ENCODE results near the gene AZU1. TPM values are rescaled to one million over a fixed set of nuclear protein-coding genes. Genes with fewer than 3 reads are reported as not detected.
"Not testable (repeated sequence)": the region's sequence is repeated elsewhere in the genome, so short reads cannot be mapped to it uniquely, and the experiment has no call there.

Gene AZU1
- total RNA-seq, 1 donor from 2014 or later = not detected

DNA sequence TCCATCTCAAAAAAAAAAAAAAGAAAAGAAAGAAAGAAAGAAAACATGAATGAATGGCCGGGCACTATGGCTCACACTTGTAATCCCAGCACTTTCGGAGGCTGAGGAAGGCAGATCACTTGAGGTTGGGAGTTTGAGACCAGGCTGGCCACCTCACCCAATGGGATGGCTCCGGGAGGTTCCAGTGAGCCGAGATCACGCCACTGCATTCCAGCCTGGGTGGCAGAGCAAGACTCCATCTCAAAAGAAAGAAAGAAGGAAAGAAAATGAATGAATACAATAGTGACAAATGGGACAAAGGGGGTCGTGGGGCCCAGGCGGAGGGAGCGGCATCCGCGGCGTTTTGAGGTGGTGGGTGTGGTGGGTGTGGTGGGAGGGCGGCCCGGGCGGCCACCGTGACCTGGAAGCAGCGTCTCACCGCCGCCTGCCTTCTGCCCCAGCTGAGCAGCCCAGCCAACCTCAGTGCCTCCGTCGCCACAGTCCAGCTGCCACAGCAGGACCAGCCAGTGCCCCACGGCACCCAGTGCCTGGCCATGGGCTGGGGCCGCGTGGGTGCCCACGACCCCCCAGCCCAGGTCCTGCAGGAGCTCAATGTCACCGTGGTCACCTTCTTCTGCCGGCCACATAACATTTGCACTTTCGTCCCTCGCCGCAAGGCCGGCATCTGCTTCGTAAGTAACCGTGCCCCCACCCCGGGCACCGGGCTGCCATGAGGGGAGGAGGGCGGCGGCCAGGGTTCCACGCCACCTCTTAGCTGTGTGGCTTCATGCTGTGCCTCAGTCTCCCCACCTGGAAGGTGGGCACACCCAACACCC is 18.3 kb downstream of the AZU1 start:
- DNase-seq (ENCODE audit: low spot score in 2 of 2) = no peak
- Histone ChIP-seq H3K36me3 (no peaks in the 10 kb centered on the region), H3K27ac (no peak overlapping the region), H3K4me1 (peaks cover 7 to 10% of the 10 kb centered on the region in 2 donors), H3K4me3 (no peak overlapping the region), H3K9me3 (no peaks in the 10 kb centered on the region), H3K27me3 (peaks cover 32% of the 10 kb centered on the region)
- intact Hi-C loops (cut with DNase I) = no loop called here
- TF ChIP-seq, protein P1, sequence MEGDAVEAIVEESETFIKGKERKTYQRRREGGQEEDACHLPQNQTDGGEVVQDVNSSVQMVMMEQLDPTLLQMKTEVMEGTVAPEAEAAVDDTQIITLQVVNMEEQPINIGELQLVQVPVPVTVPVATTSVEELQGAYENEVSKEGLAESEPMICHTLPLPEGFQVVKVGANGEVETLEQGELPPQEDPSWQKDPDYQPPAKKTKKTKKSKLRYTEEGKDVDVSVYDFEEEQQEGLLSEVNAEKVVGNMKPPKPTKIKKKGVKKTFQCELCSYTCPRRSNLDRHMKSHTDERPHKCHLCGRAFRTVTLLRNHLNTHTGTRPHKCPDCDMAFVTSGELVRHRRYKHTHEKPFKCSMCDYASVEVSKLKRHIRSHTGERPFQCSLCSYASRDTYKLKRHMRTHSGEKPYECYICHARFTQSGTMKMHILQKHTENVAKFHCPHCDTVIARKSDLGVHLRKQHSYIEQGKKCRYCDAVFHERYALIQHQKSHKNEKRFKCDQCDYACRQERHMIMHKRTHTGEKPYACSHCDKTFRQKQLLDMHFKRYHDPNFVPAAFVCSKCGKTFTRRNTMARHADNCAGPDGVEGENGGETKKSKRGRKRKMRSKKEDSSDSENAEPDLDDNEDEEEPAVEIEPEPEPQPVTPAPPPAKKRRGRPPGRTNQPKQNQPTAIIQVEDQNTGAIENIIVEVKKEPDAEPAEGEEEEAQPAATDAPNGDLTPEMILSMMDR (IDR thresholded peaks at IDR 0.05) = no peak

DNA sequence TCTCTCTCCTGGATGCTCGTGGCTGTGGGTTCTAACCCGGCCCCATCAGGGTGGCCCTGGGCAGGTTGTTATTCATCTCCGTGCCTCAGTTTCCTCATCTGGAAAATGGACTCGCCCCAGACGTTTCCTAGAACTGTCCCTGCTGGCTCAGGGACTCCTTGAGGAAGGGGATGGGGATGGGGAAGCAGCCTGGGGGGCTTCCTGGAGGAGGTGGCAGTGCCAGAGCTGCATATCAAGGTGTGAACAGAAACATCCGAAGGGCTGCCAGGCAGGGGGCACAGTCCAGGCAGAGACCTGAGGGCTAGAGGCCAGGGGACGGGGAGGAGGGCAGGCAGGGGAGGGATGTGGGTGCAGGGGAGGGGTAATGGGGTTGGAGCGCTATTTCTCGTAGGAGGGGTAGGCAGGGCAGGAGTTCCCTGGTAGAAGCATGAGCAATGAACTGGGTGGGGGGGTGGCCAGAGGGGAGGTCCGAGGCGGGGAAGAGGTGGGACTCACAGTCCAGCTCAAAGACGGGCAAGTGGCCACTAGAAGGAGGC is 20.8 kb downstream of the AZU1 start:
- no peaks in the 10 kb centered on the region for H3K9me3 ChIP-seq
- peaks cover 4 to 8% of the 10 kb centered on the region in 2 donors for H3K4me1 ChIP-seq
- TF ChIP-seq, protein P1 (IDR thresholded peaks at IDR 0.05) = no peak
- peaks cover 42% of the 10 kb centered on the region for H3K27me3 ChIP-seq
- peak overlapping the region in 1 of 2 donors; percentile 19 for H3K27ac ChIP-seq
- intact Hi-C loops (cut with DNase I) = no loop called here
- no peak overlapping the region for H3K4me3 ChIP-seq
- no peaks in the 10 kb centered on the region for H3K36me3 ChIP-seq
- no peak for DNase-seq (ENCODE audit: low spot score in 2 of 2)

DNA sequence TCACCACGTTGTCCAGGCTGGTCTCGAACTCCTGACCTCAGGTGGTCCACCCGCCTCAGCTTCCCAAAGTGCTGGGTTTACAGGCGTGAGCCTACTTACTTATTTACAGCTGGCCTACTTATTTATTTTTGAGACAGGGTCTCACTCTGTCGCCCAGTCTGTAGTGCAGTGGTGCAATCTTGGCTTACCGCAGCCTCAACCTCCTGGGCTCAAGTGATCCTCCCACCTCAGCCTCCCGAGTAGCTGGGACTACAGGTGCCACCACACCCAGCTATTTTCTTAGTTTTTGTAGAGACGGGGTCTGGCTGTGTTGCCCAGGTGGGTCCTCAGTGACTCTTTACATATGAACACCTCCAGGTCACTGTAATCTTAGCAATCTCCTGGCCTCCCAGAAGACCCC is 21.6 kb downstream of the AZU1 start:
- H3K27me3 ChIP-seq = peaks cover 36% of the 10 kb centered on the region
- H3K9me3 ChIP-seq; H3K4me1 ChIP-seq; intact Hi-C loops (cut with DNase I); DNase-seq (ENCODE audit: low spot score in 2 of 2); H3K27ac ChIP-seq; H3K36me3 ChIP-seq; H3K4me3 ChIP-seq: not testable (repeated sequence)

DNA sequence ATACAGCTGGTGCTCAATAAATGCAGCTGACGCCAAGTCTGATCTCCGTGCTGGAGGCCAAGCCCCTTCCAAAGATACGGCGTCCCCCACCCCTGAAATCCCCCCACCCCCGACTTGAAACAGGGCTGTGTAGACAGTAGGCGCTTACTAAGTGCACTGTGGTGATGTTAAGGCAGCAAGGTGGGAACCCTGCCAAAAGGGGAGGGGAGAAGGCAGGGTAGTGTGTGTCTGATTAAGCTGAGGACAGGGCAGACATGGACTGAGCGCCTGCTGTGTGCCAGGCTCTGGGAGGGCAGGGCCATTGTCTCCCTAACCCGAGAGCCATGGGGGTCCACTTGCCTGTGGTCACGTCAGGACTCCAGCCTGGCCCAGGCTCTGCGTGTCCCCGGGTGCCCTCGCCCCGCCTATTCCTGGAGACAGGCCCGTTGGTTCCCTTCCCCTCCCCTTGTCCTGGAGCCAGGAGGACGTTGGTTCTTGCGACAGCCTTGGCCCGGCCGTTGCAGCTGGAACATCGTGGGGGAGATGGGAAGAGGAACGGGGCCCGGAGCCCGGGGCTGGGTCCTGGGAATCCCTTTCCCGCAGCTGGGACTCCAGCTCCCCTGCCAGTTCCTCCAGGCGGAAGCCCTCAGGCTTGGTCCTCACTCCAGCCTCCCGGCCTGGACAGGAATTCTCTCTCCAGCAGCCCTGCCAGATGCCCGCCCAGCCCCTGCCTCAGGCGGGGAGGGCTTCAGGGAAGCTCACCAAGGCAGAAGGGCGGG is 22.8 kb downstream of the AZU1 start:
- Histone ChIP-seq H3K27me3 (peaks cover 32% of the 10 kb centered on the region), H3K9me3 (no peaks in the 10 kb centered on the region), H3K27ac (peak overlapping the region; percentile 47 to 49), H3K4me1 (peaks cover 0 to 5% of the 10 kb centered on the region in 2 donors), H3K4me3 (peak overlapping the region in 1 of 2 donors; percentile 34), H3K36me3 (no peaks in the 10 kb centered on the region)
- peak; percentile 59 to 93 for DNase-seq (ENCODE audit: low spot score in 2 of 2)
- intact Hi-C loops (cut with DNase I) = no loop called here
- TF ChIP-seq, protein P1 (IDR thresholded peaks at IDR 0.05) = no peak

DNA sequence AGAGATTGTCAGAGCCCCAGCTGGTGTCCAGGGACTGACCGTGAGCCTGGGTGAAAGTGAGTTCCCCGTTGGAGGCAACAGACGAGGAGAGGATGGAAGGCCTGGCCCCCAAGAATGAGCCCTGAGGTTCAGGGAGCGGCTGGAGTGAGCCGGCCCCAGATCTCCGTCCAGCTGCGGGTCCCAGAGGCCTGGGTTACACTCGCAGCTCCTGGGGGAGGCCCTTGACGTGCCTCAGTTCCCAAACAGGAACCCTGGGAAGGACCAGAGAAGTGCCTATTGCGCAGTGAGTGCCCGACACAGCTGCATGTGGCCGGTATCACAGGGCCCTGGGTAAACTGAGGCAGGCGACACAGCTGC is 23.3 kb downstream of the AZU1 start:
- H3K36me3 ChIP-seq = no peaks in the 10 kb centered on the region
- peaks cover 0 to 5% of the 10 kb centered on the region in 2 donors for H3K4me1 ChIP-seq
- H3K4me3 ChIP-seq = peak overlapping the region in 1 of 2 donors; percentile 34
- TF ChIP-seq, protein P1 (IDR thresholded peaks at IDR 0.05) = no peak
- peaks cover 27% of the 10 kb centered on the region for H3K27me3 ChIP-seq
- no peaks in the 10 kb centered on the region for H3K9me3 ChIP-seq
- DNase-seq (ENCODE audit: low spot score in 2 of 2) = no peak
- H3K27ac ChIP-seq = peak overlapping the region; percentile 47 to 49
- intact Hi-C loops (cut with DNase I) = no loop called here

Measured in ascending aorta (tissue), 2 donors.